Dermis microvascular lymphatic vessel endothelial cell (primary cell): Measurements from ENCODE around the gene CNTD1. TPM values are rescaled to one million over a fixed set of nuclear protein-coding genes. Genes with fewer than 3 reads are reported as not detected.

Source experiments
- total RNA-seq: library from RNA; depleted of rRNA; stranded (reverse); fragments of >200 nt; gene quantifications from 2 replicates; pipeline ENCODE4 v1.2.1, GENCODE V29; 2014

Gene CNTD1
- total RNA-seq, 1 donor from 2014 or later = not detected

Other genes starting within 250 kb of the CNTD1 start
- 0.38 and 0.39 TPM in 2 replicates for gene HSD17B1, start 245.9 kb upstream of the CNTD1 start, total RNA-seq
- gene COASY, start 236.7 kb upstream of the CNTD1 start, total RNA-seq = 9.1 and 12.8 TPM in 2 replicates
- 25.4 and 34.6 TPM in 2 replicates for gene MLX, start 231.8 kb upstream of the CNTD1 start, total RNA-seq
- 2.3 and 2.8 TPM in 2 replicates for gene PSMC3IP, start 221.1 kb upstream of the CNTD1 start, total RNA-seq
- gene RETREG3, start 189.5 kb upstream of the CNTD1 start, total RNA-seq = 60.7 and 79.3 TPM in 2 replicates
- gene TUBG1, start 189.2 kb upstream of the CNTD1 start, total RNA-seq = 21.7 and 23.9 TPM in 2 replicates
- gene TUBG2, start 139.6 kb upstream of the CNTD1 start, total RNA-seq = 2.7 and 5.3 TPM in 2 replicates
- gene PLEKHH3, start 121.9 kb upstream of the CNTD1 start, total RNA-seq = 12.5 and 16.6 TPM in 2 replicates
- gene CCR10, start 117.0 kb upstream of the CNTD1 start, total RNA-seq = 3.4 and 3.7 TPM in 2 replicates
- gene CNTNAP1, start 116.3 kb upstream of the CNTD1 start, total RNA-seq = 11.5 and 13.6 TPM in 2 replicates
- gene EZH1, start 53.8 kb upstream of the CNTD1 start, total RNA-seq = 9.8 and 11.3 TPM in 2 replicates
- gene RAMP2, start 37.6 kb upstream of the CNTD1 start, total RNA-seq = 6.0 and 25.9 TPM in 2 replicates
- gene VPS25, start 25.4 kb upstream of the CNTD1 start, total RNA-seq = 39.2 and 48.3 TPM in 2 replicates
- 2.1 and 2.4 TPM in 2 replicates for gene WNK4, start 18.3 kb upstream of the CNTD1 start, total RNA-seq
- gene COA3, start 157 bp upstream of the CNTD1 start, total RNA-seq = 60.1 and 67.0 TPM in 2 replicates
- gene BECN1, start 25.4 kb downstream of the CNTD1 start, total RNA-seq = 121 and 128 TPM in 2 replicates
- 58.9 and 60.8 TPM in 2 replicates for gene PSME3, start 34.5 kb downstream of the CNTD1 start, total RNA-seq
- gene AOC2, start 45.7 kb downstream of the CNTD1 start, total RNA-seq = 0.25 and 0.26 TPM in 2 replicates
- 0.26 and 0.89 TPM in 2 replicates for gene AOC3, start 52.3 kb downstream of the CNTD1 start, total RNA-seq
- not detected in 2 replicates for gene G6PC1, start 101.9 kb downstream of the CNTD1 start, total RNA-seq
- 13.1 and 14.7 TPM in 2 replicates for gene AARSD1, start 165.6 kb downstream of the CNTD1 start, total RNA-seq
- 0.13 TPM in 2 replicates for gene PTGES3L, start 181.2 kb downstream of the CNTD1 start, total RNA-seq
- gene RUNDC1, start 181.7 kb downstream of the CNTD1 start, total RNA-seq = 6.2 and 10.1 TPM in 2 replicates
- 840 and 910 TPM in 2 replicates for gene RPL27, start 199.6 kb downstream of the CNTD1 start, total RNA-seq
- gene IFI35, start 207.9 kb downstream of the CNTD1 start, total RNA-seq = 6.2 and 12.0 TPM in 2 replicates
- 148 and 225 TPM in 2 replicates for gene VAT1, start 223.5 kb downstream of the CNTD1 start, total RNA-seq
- gene RND2, start 226.4 kb downstream of the CNTD1 start, total RNA-seq = 0.13 and 0.25 TPM in 2 replicates